Endothelial cell of coronary artery (primary cell): Measurements from ENCODE around the gene ZNF780B. TPM values are rescaled to one million over a fixed set of nuclear protein-coding genes. Genes with fewer than 3 reads are reported as not detected.

Experiments
- total RNA-seq: library from RNA; depleted of rRNA; stranded (reverse); fragments of >200 nt; gene quantifications from 2 replicates; pipeline ENCODE4 v1.2.3, GENCODE V29; 2014

ZNF780B gene
- total RNA-seq: 9.1 and 14.6 TPM in 2 replicates

DNA sequence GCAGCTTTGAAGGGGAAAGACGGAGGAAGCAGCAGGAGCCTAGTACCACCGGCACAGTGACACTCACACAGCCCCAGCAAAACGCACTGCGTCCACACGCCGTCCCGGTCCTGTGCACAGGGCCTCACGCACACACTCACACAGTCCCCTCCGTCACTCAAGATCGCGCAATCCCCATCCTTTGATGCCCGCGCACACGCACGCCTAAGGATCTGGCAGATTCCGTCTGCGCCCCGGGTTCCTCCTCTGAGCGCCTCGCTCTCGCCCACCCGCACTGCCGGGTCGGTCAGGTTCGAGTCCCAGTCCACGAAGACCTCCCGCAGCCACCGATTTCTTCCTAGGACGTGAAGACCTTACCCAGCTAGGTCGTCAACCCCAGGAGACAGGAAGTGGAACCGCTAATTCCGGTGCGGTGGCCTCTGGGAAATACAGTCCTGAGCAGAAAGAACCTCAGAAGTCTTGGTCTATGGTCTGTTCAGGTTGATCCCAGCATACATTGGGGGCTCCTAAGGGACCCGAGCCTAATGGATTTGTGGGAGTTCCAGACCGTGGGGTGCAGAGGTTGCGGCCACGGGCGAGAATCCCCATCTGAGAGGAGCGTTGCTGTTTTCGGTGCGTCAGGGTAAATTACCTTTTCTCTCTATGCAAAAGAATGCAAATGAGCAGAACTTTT is at the start of gene ZNF780B:
ZNF780B (minus strand) TSS at position 400 of the 673 bp plus-strand sequence. CDS start 5,899 bp downstream, outside the sequence.

DNA sequence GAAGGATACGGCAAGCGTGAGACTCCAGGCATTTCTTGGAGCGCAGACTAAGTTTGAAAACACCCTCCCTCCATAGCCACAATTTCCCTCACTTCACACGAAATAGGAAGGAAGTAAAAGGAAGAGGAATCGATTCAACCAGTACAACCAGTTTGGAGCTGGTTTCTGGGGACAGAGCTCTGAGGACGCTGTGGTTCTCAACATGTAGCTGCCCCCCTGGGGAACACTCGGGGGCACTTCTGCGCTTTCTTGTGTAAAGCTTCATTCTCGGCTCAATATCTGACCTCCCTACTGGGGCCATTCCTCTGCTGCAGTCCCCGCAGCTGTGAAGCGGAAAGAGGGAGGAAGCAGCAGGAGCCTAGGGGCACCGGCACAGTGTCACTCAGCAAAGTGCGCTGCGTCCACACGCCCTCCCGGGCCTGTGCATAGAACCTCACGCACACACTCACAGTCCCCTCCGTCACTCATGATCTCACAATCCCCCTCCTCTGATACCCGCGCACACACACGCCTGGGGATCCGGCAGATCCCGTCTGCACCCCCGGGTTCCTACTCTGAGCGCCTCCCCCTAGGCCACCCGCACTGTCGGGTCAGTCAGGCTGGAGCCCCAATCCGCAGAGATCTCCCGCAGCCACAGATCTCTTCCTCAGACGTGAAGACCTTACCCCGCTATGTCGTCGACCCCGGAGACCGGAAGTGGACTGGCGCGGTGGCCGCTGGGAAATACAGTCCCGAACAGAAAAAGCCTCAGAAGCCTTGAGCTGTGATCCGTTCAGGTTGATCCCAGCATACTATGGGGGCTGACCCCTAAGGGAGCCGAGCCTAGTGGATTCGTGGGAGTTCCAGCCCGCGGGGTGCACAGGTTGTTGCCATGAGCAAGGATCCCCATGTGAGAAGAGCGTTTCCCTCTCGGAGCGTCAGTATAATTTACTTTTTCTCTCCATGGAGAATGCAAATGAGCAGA is 34.5 kb upstream of the ZNF780B start, which contains the start of gene ZNF780A:
ZNF780A (minus strand) TSS at position 703 of the 964 bp plus-strand sequence. CDS start 6,190 bp downstream, outside the sequence.

DNA sequence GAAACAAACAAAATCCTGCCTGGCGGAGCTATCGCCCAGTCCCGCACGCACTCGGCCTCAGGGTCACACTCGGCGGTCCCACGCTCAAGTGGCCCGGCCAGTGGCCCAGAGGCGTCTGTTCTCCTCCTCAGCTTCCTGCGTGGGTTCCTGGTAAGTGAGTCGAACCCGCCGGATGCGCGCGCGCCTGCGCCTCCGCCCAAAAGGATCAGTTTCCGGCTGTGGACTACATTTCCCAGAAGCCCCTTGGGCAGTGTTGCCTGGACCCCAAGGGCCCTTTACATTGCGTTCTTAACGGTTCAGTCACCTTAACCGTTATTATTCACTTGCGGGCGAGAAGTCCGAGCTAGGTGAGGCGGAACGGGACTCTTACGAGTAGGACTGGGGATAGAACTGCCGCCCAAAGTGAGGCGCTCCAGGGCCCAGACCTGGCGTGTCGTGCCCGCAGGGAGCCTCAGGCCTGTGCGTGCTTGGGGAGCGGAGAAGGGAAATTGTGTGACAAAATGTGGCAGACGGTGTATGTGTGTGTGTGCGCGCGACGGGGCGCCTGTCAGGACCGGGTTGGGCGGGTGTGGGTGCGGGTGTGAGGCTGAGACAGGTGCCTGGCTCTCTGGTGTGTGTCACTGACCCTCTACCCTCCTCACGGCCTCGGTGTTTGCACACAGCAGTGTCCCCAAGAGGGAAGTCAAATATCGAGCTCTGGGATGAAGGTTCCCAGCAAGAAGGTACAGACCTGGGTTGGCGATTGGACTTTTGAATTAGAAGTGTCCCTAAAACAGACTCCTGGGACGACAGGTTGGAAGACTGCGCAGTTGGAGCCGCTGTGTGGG is 59.0 kb downstream of the ZNF780B start, which contains the start of gene ZNF546:
ZNF546 (plus strand) TSS at position 250 of the 827 bp plus-strand sequence. CDS start 1,267 bp downstream, outside the sequence.

Other genes starting within 250 kb of the ZNF780B start
- 11.1 and 15.0 TPM in 2 replicates for gene DYRK1B, start 222.1 kb downstream of the ZNF780B start, total RNA-seq
- gene FBL, start 209.9 kb downstream of the ZNF780B start, total RNA-seq: 256 and 309 TPM in 2 replicates
- under 0.01 and 0.19 TPM in 2 replicates for gene FCGBP, start 121.6 kb downstream of the ZNF780B start, total RNA-seq
- 95.3 and 116 TPM in 2 replicates for gene PSMC4, start 85.1 kb downstream of the ZNF780B start, total RNA-seq
- 3.2 and 4.1 TPM in 2 replicates for gene ZNF546, start 59.2 kb downstream of the ZNF780B start, total RNA-seq
- gene ZNF780A, start 34.7 kb upstream of the ZNF780B start, total RNA-seq: 9.6 and 10.9 TPM in 2 replicates
- gene MAP3K10, start 135.2 kb upstream of the ZNF780B start, total RNA-seq: 4.4 and 8.1 TPM in 2 replicates
- gene TTC9B, start 162.2 kb upstream of the ZNF780B start, total RNA-seq: not detected in 2 replicates
- 0.09 TPM in 1 of 2 replicates, not detected in the other for gene CCNP, start 170.5 kb upstream of the ZNF780B start, total RNA-seq
- 20.1 and 38.0 TPM in 2 replicates for gene AKT2, start 229.1 kb upstream of the ZNF780B start, total RNA-seq